ENCODE data around the gene MZB1. TPM values are rescaled to one million over a fixed set of nuclear protein-coding genes. Genes with fewer than 3 reads are reported as not detected.
"Not testable (repeated sequence)": the region's sequence is repeated elsewhere in the genome, so short reads cannot be mapped to it uniquely, and the experiment has no call there.

MZB1 gene
- total RNA-seq, 1 donor from 2014 or later, result not detected

DNA sequence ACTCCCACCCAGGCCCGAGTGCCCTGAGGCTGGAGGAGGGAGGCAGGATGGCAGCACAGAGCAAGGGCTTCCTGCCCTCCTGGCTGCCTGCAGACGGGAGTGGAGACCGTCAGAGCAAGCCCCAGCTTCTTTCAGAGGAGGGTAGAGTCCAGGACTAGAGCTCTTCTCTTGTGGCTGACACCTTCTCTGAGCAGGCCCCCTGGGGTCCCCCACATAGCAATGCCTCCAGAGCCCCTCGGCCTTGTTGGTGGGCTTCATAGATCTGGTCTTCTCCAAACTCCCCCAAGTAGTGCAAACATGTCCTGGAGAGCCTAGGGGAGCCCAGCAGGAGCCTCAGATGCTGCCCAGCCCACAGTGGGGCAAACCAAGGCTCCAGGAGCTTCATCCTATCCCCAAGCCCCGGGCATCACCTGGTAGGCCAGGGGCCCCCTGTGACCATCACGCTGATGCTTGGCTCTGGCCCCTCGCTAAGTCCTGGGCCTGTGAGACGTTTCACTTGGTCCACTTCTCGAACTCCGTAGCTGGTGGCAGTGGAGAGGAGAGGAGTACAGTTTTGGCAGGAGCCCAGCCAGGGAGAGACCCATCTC lies 2.0 kb downstream of the MZB1 start:
- Histone ChIP-seq H3K36me3 (no peaks in the 10 kb centered on the region), H3K9me3 (no peaks in the 10 kb centered on the region), H3K27me3 (no peaks in the 10 kb centered on the region), H3K27ac (no peak overlapping the region), H3K4me3 (no peak overlapping the region), H3K4me1 (peaks cover 47% of the 10 kb centered on the region)
- peak in 1 of 2 donors; percentile 93 for DNase-seq (ENCODE audit: extremely low spot score in 2 of 2)
- intact Hi-C loops (cut with DNase I), result no loop called here
- TF ChIP-seq POLR2AphosphoS5 (IDR thresholded peaks at IDR 0.05; ENCODE audit: insufficient read depth in 1 of 2, low read depth in 1 of 2) (no peak), POLR2A (IDR thresholded peaks at IDR 0.05) (no peak)
- TF ChIP-seq, protein P1, sequence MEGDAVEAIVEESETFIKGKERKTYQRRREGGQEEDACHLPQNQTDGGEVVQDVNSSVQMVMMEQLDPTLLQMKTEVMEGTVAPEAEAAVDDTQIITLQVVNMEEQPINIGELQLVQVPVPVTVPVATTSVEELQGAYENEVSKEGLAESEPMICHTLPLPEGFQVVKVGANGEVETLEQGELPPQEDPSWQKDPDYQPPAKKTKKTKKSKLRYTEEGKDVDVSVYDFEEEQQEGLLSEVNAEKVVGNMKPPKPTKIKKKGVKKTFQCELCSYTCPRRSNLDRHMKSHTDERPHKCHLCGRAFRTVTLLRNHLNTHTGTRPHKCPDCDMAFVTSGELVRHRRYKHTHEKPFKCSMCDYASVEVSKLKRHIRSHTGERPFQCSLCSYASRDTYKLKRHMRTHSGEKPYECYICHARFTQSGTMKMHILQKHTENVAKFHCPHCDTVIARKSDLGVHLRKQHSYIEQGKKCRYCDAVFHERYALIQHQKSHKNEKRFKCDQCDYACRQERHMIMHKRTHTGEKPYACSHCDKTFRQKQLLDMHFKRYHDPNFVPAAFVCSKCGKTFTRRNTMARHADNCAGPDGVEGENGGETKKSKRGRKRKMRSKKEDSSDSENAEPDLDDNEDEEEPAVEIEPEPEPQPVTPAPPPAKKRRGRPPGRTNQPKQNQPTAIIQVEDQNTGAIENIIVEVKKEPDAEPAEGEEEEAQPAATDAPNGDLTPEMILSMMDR (IDR thresholded peaks at IDR 0.05), result no peak

DNA sequence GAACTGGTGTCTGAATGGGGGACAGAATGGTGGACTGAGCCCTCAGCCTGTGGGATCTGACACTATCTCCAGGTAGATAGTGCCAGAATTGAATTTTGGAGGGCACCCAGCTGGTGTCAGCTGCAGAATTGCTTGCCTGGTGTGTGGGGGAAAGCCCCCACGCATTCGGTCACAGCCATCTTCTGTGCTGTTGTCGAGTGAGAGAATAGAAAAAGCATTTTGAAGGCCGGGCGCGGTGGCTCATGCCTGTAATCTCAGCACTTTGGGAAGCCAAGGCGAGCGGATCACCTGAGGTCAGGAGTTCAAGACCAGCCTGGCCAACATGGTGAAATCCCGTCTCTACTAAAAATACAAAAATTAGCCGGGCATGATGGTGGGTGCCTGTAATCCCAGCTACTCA lies 2.8 kb downstream of the MZB1 start:
- H3K4me3 ChIP-seq; H3K36me3 ChIP-seq; H3K27me3 ChIP-seq; H3K9me3 ChIP-seq; H3K27ac ChIP-seq; intact Hi-C loops (cut with DNase I); DNase-seq (ENCODE audit: extremely low spot score in 2 of 2): not testable (repeated sequence)
- peaks cover 40% of the 10 kb centered on the region for H3K4me1 ChIP-seq

DNA sequence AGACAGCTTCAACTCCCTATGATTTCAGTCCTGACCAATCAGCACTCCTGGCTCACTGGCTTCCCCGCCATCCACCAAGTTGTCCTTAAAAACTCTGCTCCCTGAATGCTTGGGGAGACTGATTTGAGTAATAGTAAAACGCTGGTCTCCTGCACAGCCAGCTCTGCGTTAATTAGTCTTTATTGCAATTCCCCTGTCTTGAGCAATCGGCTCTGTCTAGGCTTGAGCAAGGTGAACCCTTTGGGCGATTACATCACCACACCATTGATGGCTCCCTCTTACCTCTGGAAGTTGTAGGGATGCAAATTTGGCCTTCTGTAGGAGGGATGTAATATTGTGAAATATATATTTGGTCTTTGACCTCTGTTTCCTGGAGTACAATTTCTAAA lies 3.7 kb downstream of the MZB1 start:
- H3K4me3 ChIP-seq, result no peak overlapping the region
- no peaks in the 10 kb centered on the region for H3K9me3 ChIP-seq
- H3K27me3 ChIP-seq, result no peaks in the 10 kb centered on the region
- H3K27ac ChIP-seq, result no peak overlapping the region
- DNase-seq (ENCODE audit: extremely low spot score in 2 of 2), result no peak
- no peaks in the 10 kb centered on the region for H3K36me3 ChIP-seq
- intact Hi-C loops (cut with DNase I), result no loop called here
- H3K4me1 ChIP-seq, result peaks cover 38% of the 10 kb centered on the region
- TF ChIP-seq POLR2A (IDR thresholded peaks at IDR 0.05), result no peak
- TF ChIP-seq POLR2AphosphoS5 (IDR thresholded peaks at IDR 0.05; ENCODE audit: insufficient read depth in 1 of 2, low read depth in 1 of 2), result peak in 1 of 2 donors; percentile 51
- TF ChIP-seq, protein P1 (IDR thresholded peaks at IDR 0.05), result no peak

DNA sequence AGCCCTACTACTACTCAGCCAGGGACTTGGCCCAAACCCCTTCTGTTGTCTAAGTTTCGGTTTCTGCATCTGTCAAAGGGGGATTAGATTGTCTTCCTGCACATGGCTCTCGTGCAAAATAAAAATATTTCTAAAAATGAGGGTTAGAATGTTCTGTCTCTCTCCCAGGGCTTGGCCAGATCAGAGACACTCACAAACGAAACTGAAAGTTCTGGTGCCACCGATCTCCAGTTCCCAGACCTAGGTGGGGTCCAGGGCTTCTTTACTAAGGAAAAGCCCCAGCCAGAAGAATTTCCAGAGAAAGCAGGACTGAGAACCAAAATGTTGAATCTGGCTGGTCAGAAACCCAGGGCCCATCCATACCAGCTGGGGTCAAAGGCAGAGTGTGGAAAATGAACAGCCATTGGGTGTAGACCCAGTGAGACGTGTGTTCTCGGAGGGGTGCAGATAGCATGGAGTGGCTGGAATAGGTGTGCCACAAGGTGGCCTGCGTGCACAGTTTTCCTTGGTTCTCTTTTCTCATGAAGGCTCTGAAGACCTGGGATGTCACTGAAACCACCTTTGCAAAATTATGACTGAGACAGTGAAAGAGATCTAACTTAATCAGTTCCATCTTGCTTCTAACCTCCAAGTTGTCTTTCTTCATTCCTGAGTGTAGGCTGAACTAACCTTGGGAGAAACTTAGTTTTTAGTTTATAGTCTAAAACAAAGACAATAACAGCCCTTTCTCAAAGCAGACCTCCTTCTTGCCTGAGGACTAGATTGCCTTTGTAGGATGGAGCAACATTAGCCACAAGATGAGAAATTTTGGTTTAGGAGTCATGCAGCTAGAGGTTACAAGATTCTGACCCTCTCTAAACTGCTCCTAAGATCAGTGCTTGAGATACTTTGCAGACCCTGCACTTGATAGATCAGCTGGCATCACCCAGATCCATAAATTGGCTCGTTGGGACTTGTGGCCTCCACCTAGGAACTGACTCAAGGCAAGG lies 4.4 kb downstream of the MZB1 start:
- Histone ChIP-seq H3K4me3 (peak overlapping the region; percentile 7 to 16), H3K4me1 (peaks cover 38% of the 10 kb centered on the region), H3K27me3 (no peaks in the 10 kb centered on the region), H3K27ac (peak overlapping the region; percentile 80), H3K36me3 (no peaks in the 10 kb centered on the region), H3K9me3 (no peaks in the 10 kb centered on the region)
- no peak for DNase-seq (ENCODE audit: extremely low spot score in 2 of 2)
- TF ChIP-seq POLR2A (IDR thresholded peaks at IDR 0.05) (no peak), POLR2AphosphoS5 (IDR thresholded peaks at IDR 0.05; ENCODE audit: insufficient read depth in 1 of 2, low read depth in 1 of 2) (no peak)
- TF ChIP-seq, protein P1 (IDR thresholded peaks at IDR 0.05), result no peak
- intact Hi-C loops (cut with DNase I), result no loop called here

DNA sequence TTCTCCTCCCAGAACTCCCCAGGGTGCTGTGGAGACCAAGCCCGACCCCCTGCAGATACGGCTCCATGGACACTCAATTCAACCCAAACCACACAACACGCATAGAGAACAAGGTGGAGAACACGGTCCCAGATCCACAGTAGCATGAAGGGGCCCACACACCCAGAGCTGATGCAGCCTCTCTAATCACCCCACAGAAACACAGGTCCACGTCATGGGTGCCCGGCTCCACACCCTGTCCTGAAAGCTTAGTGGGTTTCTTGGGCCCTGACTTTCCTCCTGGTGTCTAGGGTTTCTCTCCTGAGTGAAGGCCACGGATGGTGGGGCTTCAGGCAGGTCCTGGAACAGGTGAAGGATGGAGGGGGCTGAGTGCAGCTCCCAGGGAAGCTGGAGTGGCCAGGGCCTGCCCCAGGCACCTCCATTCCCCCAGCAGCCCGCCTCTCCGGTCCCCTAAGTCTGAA lies 5.1 kb downstream of the MZB1 start:
- DNase-seq (ENCODE audit: extremely low spot score in 2 of 2), result peak in 1 of 2 donors; percentile 84
- H3K9me3 ChIP-seq, result no peaks in the 10 kb centered on the region
- H3K36me3 ChIP-seq, result no peaks in the 10 kb centered on the region
- intact Hi-C loops (cut with DNase I), result no loop called here
- peak overlapping the region; percentile 7 to 16 for H3K4me3 ChIP-seq
- H3K27ac ChIP-seq, result peak overlapping the region; percentile 80
- TF ChIP-seq POLR2A (IDR thresholded peaks at IDR 0.05) (no peak), POLR2AphosphoS5 (IDR thresholded peaks at IDR 0.05; ENCODE audit: insufficient read depth in 1 of 2, low read depth in 1 of 2) (no peak)
- TF ChIP-seq, protein P1 (IDR thresholded peaks at IDR 0.05), result no peak
- H3K4me1 ChIP-seq, result peaks cover 38% of the 10 kb centered on the region
- no peaks in the 10 kb centered on the region for H3K27me3 ChIP-seq

All from vagina (tissue), 2 donors.